Spleen (tissue), 7 donors: ENCODE data around the gene NUDT8.

Source experiments
- POLR2A ChIP-seq, 3 donors: fragments of 450-650 bp; IDR thresholded peaks; one replicate each; pipeline ENCODE4 v1.5.1; 2017; ENCODE audit warnings: antibody characterized with exemption in 3 of 3, mild to moderate bottlenecking in 1 of 3
- POLR2AphosphoS5 ChIP-seq, 3 donors: sonication (generic); formaldehyde crosslinking; IDR thresholded peaks; one replicate each; pipeline ENCODE4 v1.5.1; 2017; ENCODE audit warnings: antibody characterized with exemption in 3 of 3
- TF ChIP-seq, protein P1 (sequence below), 11 experiments: fragments of 200-600 bp in 7 of 11; fragments of 450-650 bp in 4 of 11; sonication (generic) in 4 of 11; IDR thresholded peaks in 8 of 11; conservative IDR thresholded peaks in 3 of 11; 1 replicate in 7 of 11; 2 replicates in 4 of 11; pipeline versions ENCODE4 v1.4.0 to v1.8.0; 2016 to 2021; ENCODE audit warnings: antibody characterized with exemption in 11 of 11, inconsistent platforms in 4 of 11, mild to moderate bottlenecking in 1 of 11
- donor health status: DM: no; HTN: no; CAD: no; lungs with moderate emphysema.
- donor health status: DM: no; HTN: no; CAD: no.
- donor health status: DM: no; HTN: no; CAD: no.

GRCh38 chr11:67610302-67610868, 19.4 kb downstream of the NUDT8 start:
- TF ChIP-seq, protein P1, sequence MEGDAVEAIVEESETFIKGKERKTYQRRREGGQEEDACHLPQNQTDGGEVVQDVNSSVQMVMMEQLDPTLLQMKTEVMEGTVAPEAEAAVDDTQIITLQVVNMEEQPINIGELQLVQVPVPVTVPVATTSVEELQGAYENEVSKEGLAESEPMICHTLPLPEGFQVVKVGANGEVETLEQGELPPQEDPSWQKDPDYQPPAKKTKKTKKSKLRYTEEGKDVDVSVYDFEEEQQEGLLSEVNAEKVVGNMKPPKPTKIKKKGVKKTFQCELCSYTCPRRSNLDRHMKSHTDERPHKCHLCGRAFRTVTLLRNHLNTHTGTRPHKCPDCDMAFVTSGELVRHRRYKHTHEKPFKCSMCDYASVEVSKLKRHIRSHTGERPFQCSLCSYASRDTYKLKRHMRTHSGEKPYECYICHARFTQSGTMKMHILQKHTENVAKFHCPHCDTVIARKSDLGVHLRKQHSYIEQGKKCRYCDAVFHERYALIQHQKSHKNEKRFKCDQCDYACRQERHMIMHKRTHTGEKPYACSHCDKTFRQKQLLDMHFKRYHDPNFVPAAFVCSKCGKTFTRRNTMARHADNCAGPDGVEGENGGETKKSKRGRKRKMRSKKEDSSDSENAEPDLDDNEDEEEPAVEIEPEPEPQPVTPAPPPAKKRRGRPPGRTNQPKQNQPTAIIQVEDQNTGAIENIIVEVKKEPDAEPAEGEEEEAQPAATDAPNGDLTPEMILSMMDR (IDR thresholded peaks at IDR 0.05 in 8 of 11, conservative IDR thresholded peaks at IDR 0.05 in 3 of 11): no peak
- TF ChIP-seq POLR2A (IDR thresholded peaks at IDR 0.05) (no peak), POLR2AphosphoS5 (IDR thresholded peaks at IDR 0.05) (no peak)
